Measurements from ENCODE around the gene PARM1.

The PARM1 gene

DNA sequence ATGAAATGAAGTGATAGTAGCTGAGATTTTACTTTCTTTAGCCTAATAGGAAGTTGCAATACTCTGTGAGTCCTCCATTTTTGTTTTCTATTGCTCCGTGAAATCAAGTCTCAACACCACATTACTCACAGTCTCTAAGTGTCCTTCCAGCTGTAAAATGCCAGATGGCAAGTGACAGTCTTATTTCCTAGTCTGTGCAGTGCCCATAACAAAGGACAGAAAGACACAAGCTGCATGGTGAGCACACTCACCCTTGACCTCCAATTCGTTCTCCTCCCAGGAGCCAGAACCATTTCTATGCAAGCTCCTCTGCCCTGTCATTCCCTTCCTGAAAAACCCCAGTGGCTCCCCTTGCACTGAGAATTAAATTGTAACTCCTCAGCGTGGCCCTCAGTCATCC lies 101.6 kb downstream of the PARM1 start:
- DNase-seq (ENCODE audit: extremely low spot score): no peak
- no peak for TF ChIP-seq CTCF (IDR thresholded peaks at IDR 0.05; ENCODE audit: control extremely low read depth, extremely low read depth, low read depth, missing control alignments)
- CTCF ChIA-PET: interaction anchor here (1.7 kb wide), 1 partner anchor 10 kb away, joined by 5 read pairs; no protein-coding TSS in a partner anchor
- POLR2A ChIA-PET: no interaction called here

DNA sequence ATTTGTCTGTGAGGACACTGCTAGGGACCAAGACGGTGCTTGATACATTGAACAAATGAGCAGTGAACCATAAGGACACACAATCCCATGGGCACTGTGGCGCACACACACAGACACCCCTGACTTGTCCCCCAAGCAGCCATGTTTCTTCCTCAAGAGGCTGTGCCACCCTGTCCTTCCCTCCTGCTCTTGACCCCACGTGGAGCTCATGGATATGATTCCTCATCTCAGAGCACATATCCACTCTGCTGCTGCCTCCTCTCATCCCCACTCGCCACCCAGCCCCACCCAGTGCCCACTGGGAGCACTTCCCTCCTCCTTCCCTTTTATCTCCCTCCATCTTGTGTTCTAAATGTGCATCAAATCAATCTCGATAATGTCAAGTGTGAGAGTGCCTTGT lies 102.4 kb downstream of the PARM1 start:
- ChIA-PET POLR2A (no interaction called here), CTCF (no interaction called here)
- TF ChIP-seq CTCF (IDR thresholded peaks at IDR 0.05; ENCODE audit: control extremely low read depth, extremely low read depth, low read depth, missing control alignments): no peak
- no peak for DNase-seq (ENCODE audit: extremely low spot score)

DNA sequence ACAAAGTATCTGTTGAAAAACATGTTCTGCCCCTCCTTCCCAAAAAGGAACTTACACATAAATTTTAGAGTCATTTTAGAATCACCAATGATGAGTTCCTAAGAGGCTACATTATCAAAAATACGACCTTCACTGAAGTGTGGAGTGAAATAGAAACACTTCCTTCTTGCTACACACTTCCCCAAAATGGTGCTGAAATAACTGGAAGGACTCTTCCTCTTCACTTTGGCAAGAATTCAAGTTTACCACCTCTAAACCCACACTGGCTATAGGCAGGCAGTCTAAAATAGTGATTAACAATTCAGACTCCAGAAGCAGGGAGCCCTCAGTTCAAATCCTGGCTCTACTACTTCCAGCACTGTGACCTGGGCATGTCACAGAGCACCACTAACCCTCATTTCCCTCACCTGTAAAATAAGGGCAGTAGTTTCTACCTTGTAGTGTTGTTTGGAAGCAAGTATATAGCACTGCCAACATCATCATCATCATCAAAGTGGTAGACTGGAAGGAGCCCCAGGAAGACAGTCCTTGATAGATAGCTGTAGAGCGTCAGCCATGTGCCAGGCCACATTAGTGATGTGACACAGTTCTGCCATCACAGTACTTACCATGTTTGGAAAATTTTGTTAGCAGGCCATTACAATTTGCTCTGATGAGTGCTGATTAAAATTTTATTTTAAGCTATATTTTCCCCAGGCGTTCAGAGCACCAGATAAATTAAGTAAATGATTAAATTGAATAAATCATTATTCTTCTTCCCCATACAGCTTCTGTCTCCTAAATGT lies 103.3 kb downstream of the PARM1 start:
- no peak for DNase-seq (ENCODE audit: extremely low spot score)
- POLR2A ChIA-PET: no interaction called here
- no peak for TF ChIP-seq CTCF (IDR thresholded peaks at IDR 0.05; ENCODE audit: control extremely low read depth, extremely low read depth, low read depth, missing control alignments)
- CTCF ChIA-PET: interaction anchor here (1.0 to 1.6 kb wide), 3 partner anchors 10 to 18 kb away, joined by 3 to 4 read pairs (median 3); no protein-coding TSS in a partner anchor

DNA sequence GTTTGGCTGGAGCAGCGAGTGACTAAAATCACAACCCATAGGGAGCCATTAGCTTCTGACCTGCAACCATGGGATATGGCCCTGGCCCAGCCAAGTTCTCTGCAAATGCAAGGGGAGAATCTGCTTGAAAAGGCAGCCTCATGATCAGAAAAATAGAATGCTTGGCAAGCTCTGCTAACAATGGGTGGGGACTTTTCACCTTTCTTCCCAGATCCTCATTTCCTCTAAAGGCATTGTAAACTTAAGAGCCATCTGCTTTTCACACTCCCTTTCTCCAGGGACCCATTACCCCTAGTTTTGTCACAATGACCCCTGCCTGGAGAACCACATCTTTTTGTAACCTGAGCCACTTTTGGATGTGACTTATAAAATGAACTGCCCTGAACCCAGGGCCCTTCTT lies 104.3 kb downstream of the PARM1 start:
- ChIA-PET CTCF (interaction anchor here (1.0 to 1.6 kb wide), 3 partner anchors 9 to 19 kb away, joined by 3 to 4 read pairs (median 3); no protein-coding TSS in a partner anchor), POLR2A (no interaction called here)
- no peak for TF ChIP-seq CTCF (IDR thresholded peaks at IDR 0.05; ENCODE audit: control extremely low read depth, extremely low read depth, low read depth, missing control alignments)
- DNase-seq (ENCODE audit: extremely low spot score): no peak

- TF ChIP-seq CTCF (IDR thresholded peaks at IDR 0.05; ENCODE audit: control extremely low read depth, extremely low read depth, low read depth, missing control alignments): no peak
- ChIA-PET POLR2A (no interaction called here), CTCF (no interaction called here)
- DNase-seq (ENCODE audit: extremely low spot score): no peak
Observed at GRCh38 chr4:75038376-75038775, 105.5 kb downstream of the PARM1 start.

DNA sequence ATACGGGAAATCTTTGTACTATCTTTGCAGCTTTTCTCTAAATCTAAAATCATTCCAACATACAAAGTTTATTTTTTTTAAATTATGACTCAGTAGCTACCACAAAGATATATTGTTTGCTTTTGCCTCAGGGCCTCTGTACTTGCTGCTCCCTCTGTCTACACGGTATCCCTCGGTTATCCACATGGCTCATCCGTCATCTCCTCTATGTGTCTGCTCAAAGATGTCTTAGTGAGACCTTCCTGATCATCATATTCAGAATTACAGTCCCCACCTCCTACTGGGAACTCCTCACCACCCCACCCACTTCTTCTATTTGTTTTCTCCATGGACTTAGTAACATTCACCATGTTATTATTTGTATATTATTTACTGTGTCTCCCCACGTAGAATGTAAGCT lies 107.8 kb downstream of the PARM1 start:
- no peak for TF ChIP-seq CTCF (IDR thresholded peaks at IDR 0.05; ENCODE audit: control extremely low read depth, extremely low read depth, low read depth, missing control alignments)
- CTCF ChIA-PET: interaction anchor here (1.8 kb wide), 1 partner anchor 11 kb away, joined by 5 read pairs; no protein-coding TSS in a partner anchor
- POLR2A ChIA-PET: no interaction called here
- DNase-seq (ENCODE audit: extremely low spot score): no peak
